Mammary epithelial cell (primary cell): ENCODE measurements around the gene PPT2.
"Not testable (repeated sequence)": the region's sequence is repeated elsewhere in the genome, so short reads cannot be mapped to it uniquely, and the experiment has no call there.

Experiments
- CTCF ChIP-seq, 2 donors: IDR thresholded peaks in 1 of 2; conservative IDR thresholded peaks in 1 of 2; 2 replicates each; pipeline ENCODE4 v1.5.1; 2011 to 2012; ENCODE audit warnings: inconsistent platforms in 2 of 2, low read length in 2 of 2, mild to moderate bottlenecking in 2 of 2, control low read depth in 1 of 2, low read depth in 1 of 2; ENCODE audit not compliant: insufficient read depth in 1 of 2; ENCODE audit errors: extremely low read depth in 1 of 2
- EZH2 ChIP-seq: IDR thresholded peaks from 2 replicates; pipeline ENCODE4 v1.6.1; 2012; ENCODE audit warnings: low read length, inconsistent platforms, borderline replicate concordance

GRCh38 chr6:32185681-32186131 lies 31.8 kb downstream of the PPT2 start:
- not testable (repeated sequence) for TF ChIP-seq CTCF (conservative IDR thresholded peaks at IDR 0.05 in 1 of 2, IDR thresholded peaks at IDR 0.05 in 1 of 2; ENCODE audit: extremely low read depth in 1 of 2, insufficient read depth in 1 of 2, low read depth in 1 of 2, low read length in 2 of 2); EZH2
